Measurements from ENCODE around the gene SURF1. TPM values are rescaled to one million over a fixed set of nuclear protein-coding genes. Genes with fewer than 3 reads are reported as not detected.
"Not testable (repeated sequence)": the region's sequence is repeated elsewhere in the genome, so short reads cannot be mapped to it uniquely, and the experiment has no call there.

SURF1 gene
- total and polyA plus RNA-seq, 2 experiments from 2014 or later, result 32.9 to 88.3 TPM

DNA sequence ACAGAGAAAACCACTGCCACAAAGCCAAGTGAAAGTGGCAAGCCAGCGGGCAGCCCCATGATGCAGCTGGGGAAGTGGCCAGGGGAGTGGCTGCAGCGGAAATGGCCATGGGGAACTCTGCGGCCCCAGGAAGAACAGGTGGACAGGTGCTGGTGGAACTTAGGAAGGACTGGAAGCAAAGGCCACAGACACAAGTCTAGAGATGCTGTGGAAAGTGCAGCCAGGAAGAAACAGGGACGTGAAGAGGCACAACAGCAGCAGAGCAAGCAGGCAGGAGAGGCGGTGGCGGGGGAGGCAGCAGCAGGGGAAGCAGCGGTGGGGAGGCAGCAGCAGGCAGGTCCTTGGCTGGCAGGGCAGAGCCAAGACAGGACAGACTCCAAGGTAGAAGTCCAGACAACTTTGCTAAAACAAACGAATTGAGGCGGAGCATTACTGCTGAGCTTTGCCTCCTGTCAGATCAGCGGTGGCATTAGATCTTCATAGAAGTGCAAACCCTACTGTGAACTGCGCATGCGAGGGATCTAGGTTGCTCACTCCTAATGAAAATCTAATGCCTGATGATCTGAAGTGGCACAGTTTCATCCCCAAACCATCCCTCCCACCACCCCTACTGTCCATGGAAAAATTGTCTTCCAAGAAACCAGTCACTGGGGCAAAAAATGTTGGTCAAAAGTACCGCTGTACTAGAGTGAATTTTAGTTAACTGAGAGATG, 32.1 kb downstream of the SURF1 start:
- H3K27ac ChIP-seq, result no peak overlapping the region
- no peaks in the 10 kb centered on the region for H3K4me1 ChIP-seq (ENCODE audit: low read depth)
- H3K27me3 ChIP-seq, result no peaks in the 10 kb centered on the region
- H3K4me3 ChIP-seq, result no peak overlapping the region
- H3K9me3 ChIP-seq (ENCODE audit: low read depth), result no peaks in the 10 kb centered on the region
- DNase-seq (ENCODE audit: low read depth in 1 of 2, low spot score in 1 of 2), result no peak
- TF ChIP-seq, protein P1, sequence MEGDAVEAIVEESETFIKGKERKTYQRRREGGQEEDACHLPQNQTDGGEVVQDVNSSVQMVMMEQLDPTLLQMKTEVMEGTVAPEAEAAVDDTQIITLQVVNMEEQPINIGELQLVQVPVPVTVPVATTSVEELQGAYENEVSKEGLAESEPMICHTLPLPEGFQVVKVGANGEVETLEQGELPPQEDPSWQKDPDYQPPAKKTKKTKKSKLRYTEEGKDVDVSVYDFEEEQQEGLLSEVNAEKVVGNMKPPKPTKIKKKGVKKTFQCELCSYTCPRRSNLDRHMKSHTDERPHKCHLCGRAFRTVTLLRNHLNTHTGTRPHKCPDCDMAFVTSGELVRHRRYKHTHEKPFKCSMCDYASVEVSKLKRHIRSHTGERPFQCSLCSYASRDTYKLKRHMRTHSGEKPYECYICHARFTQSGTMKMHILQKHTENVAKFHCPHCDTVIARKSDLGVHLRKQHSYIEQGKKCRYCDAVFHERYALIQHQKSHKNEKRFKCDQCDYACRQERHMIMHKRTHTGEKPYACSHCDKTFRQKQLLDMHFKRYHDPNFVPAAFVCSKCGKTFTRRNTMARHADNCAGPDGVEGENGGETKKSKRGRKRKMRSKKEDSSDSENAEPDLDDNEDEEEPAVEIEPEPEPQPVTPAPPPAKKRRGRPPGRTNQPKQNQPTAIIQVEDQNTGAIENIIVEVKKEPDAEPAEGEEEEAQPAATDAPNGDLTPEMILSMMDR (IDR thresholded peaks at IDR 0.05; ENCODE audit: low read depth, low read length), result no peak
- H3K36me3 ChIP-seq, result no peaks in the 10 kb centered on the region

DNA sequence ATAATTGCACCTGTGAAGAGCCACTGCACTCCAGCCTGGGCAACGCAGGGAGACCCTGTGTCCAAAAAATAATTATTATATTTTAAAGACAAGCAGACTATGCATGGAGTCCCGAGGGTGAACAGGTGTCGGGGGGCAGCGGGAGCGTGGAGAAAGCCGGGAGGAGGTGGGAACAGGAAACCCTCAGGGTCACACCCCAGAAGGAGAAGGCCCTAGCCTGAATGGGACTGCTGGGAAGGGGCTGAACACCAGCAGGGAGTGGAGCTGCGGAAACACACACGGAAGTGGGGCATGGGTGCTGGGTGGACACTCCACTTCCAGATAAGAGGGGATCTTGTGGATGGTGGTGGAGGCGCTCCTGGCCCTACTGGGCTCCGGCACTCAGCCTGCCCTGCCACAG, 33.1 kb downstream of the SURF1 start:
- DNase-seq (ENCODE audit: low read depth in 1 of 2, low spot score in 1 of 2), result no peak
- Histone ChIP-seq H3K27me3 (no peaks in the 10 kb centered on the region), H3K4me3 (no peak overlapping the region), H3K36me3 (no peaks in the 10 kb centered on the region), H3K27ac (no peak overlapping the region), H3K4me1 (ENCODE audit: low read depth) (no peaks in the 10 kb centered on the region), H3K9me3 (ENCODE audit: low read depth) (no peaks in the 10 kb centered on the region)
- TF ChIP-seq, protein P1 (IDR thresholded peaks at IDR 0.05; ENCODE audit: low read depth, low read length), result no peak

DNA sequence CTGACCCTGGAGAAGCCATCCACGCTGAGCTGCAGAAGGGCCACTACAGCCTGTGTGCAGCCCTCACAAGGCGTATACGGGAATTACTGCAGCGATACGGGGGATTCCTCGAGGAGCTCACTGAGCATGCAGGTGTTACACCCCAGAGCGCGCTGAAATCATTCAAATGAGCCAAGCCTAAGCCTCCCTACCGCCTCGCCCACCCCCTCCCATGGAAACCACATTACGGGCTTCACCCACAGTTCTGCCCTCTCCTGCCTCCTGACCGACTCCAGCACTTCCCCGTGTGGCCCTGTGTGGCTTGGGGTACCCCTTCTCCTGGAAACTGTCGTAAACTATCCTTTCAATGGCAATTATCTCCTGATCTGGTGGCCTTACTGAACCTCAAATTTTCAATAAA, 33.6 kb downstream of the SURF1 start:
- no peaks in the 10 kb centered on the region for H3K27me3 ChIP-seq
- DNase-seq (ENCODE audit: low read depth in 1 of 2, low spot score in 1 of 2), result no peak
- no peak overlapping the region for H3K4me3 ChIP-seq
- H3K36me3 ChIP-seq, result no peaks in the 10 kb centered on the region
- TF ChIP-seq, protein P1 (IDR thresholded peaks at IDR 0.05; ENCODE audit: low read depth, low read length), result no peak
- no peak overlapping the region for H3K27ac ChIP-seq
- no peaks in the 10 kb centered on the region for H3K9me3 ChIP-seq (ENCODE audit: low read depth)
- no peaks in the 10 kb centered on the region for H3K4me1 ChIP-seq (ENCODE audit: low read depth)

DNA sequence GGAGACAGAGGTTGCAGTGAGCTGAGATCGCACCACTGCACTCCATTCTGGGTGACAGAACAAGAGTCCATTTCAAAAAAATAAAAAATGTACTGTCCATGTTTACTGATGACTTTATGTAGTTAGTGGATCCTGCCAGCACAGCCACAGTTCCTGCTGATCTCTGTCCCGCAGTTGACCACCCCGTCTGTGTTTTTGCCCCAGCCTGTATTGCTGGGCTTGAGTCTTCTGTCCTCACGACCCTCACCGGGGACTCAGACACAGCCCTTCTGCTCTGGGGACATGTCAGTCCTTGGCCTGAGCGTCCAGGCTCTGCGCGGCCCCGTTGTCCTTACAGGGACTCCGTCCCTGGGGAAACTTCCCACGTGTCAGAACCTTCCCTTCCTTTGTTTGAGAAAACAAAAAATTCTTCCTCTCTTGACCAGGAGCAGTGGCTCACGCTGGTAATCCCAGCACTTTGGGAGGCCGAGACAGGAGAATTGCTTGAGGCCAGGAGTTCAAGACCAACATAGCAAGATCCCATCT, 34.8 kb downstream of the SURF1 start:
- no peaks in the 10 kb centered on the region for H3K36me3 ChIP-seq
- H3K4me3 ChIP-seq, result no peak overlapping the region
- DNase-seq (ENCODE audit: low read depth in 1 of 2, low spot score in 1 of 2), result no peak
- H3K4me1 ChIP-seq (ENCODE audit: low read depth), result no peaks in the 10 kb centered on the region
- H3K27ac ChIP-seq, result no peak overlapping the region
- H3K9me3 ChIP-seq (ENCODE audit: low read depth), result no peaks in the 10 kb centered on the region
- H3K27me3 ChIP-seq, result no peaks in the 10 kb centered on the region
- TF ChIP-seq, protein P1 (IDR thresholded peaks at IDR 0.05; ENCODE audit: low read depth, low read length), result no peak

DNA sequence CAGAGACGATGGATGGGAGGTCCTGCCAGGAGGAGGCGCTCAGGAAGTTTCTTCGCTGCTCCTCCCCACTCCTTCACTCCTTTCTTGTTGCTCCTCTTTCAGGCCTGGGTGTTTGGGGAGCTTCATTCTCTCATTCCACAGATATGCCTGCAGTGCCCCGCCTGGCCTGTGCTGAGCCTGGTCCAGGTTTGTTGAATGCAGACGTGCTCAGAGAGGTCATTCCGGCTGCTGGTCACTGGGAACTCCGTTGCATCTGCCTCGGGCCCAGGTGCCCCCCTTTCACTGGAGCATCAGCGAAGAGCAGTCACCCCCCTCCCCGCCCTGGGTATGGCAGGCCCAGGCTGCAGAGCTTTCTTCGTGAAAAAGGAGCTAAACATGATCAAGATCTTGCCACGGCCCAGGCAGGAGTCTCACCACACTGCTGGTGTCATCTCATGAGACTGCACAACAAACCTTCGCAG, 35.8 kb downstream of the SURF1 start:
- TF ChIP-seq, protein P1 (IDR thresholded peaks at IDR 0.05; ENCODE audit: low read depth, low read length), result no peak
- Histone ChIP-seq H3K27ac (no peak overlapping the region), H3K9me3 (ENCODE audit: low read depth) (no peaks in the 10 kb centered on the region), H3K27me3 (no peaks in the 10 kb centered on the region), H3K36me3 (no peaks in the 10 kb centered on the region), H3K4me3 (no peak overlapping the region), H3K4me1 (ENCODE audit: low read depth) (no peaks in the 10 kb centered on the region)
- DNase-seq (ENCODE audit: low read depth in 1 of 2, low spot score in 1 of 2), result no peak

DNA sequence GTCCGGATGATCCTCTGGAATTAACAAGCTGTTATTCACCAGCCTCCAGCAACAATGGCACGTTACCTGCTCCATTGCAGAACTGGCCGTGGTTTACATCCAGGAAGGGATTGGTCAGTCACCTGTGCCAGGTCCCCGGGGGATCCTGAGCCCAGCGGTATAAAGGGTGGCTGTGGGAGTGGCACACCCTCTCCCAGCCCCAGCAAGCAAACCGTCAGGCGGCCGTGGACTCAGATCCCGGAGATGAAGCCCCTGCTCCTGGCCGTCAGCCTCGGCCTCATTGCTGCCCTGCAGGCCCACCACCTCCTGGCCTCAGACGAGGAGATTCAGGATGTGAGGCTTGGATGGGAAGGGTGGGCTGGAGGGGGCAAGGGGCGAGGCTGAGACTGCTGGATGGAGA, 38.7 kb downstream of the SURF1 start:
- H3K9me3 ChIP-seq (ENCODE audit: low read depth); H3K36me3 ChIP-seq; H3K27ac ChIP-seq; DNase-seq (ENCODE audit: low read depth in 1 of 2, low spot score in 1 of 2); H3K4me1 ChIP-seq (ENCODE audit: low read depth); H3K4me3 ChIP-seq; H3K27me3 ChIP-seq: not testable (repeated sequence)

Measured in cardiac muscle cell (in vitro differentiated cells and primary cell).